H1 (cell line): ENCODE results near the gene KRT72. TPM values are rescaled to one million over a fixed set of nuclear protein-coding genes. Genes with fewer than 3 reads are reported as not detected.

Experiments
- CTCF ChIA-PET: fragments of 300-600 bp; sonication (Branson Sonifier 250); formaldehyde crosslinking; loops from one replicate; lab custom pipeline; 2021; ENCODE audit not compliant: partially characterized antibody; lab: Charles Lee
- POLR2A ChIA-PET: fragments of 300-600 bp; sonication (Branson Sonifier 250); formaldehyde crosslinking; loops from one replicate; lab custom pipeline; 2021; ENCODE audit warnings: inconsistent platforms; ENCODE audit not compliant: partially characterized antibody; lab: Charles Lee
- DNase-seq, 2 experiments: peaks; one replicate each; pipeline versions ENCODE4 v3.0.0 to v3.0.0-alpha.2; 2010 to 2022; ENCODE audit warnings: low spot score in 2 of 2, low read depth in 1 of 2, mixed read lengths in 1 of 2
- FAIRE-seq: peaks from 2 replicates; lab custom pipeline; 2011; peaks lifted over from hg19 to GRCh38; lab: Jason Lieb, UNC
- H2AFZ ChIP-seq: 2 replicates; pipeline ENCODE4 v1.8.1; 2012; ENCODE audit warnings: low read length, inconsistent platforms
- H2AK5ac ChIP-seq: 2 replicates; pipeline ENCODE4 v1.6.1; 2013; ENCODE audit warnings: low read depth, low read length
- H2BK120ac ChIP-seq: replicated peaks from 2 replicates; pipeline ENCODE3; 2013; ENCODE audit warnings: low read depth, low read length, inconsistent platforms
- H2BK12ac ChIP-seq: 2 replicates; pipeline ENCODE4 v1.6.1; 2013; ENCODE audit warnings: low read depth, low read length
- H2BK15ac ChIP-seq: 2 replicates; pipeline ENCODE4 v1.6.1; 2013; ENCODE audit warnings: low read length
- H2BK20ac ChIP-seq: 2 replicates; pipeline ENCODE4 v1.6.1; 2013; ENCODE audit warnings: low read length
- H2BK5ac ChIP-seq: 2 replicates; pipeline ENCODE4 v1.6.1; 2013; ENCODE audit warnings: low read depth, low read length
- H3K14ac ChIP-seq: 2 replicates; pipeline ENCODE4 v1.6.1; 2013; ENCODE audit warnings: inconsistent platforms; ENCODE audit not compliant: insufficient read length
- H3K18ac ChIP-seq: 2 replicates; pipeline ENCODE4 v1.6.1; 2013; ENCODE audit warnings: low read length; ENCODE audit errors: extremely low read depth
- H3K23ac ChIP-seq: 2 replicates; pipeline ENCODE4 v1.6.1; 2013; ENCODE audit warnings: inconsistent platforms; ENCODE audit not compliant: insufficient read length
- H3K23me2 ChIP-seq: 2 replicates; pipeline ENCODE4 v1.6.1; 2013; ENCODE audit warnings: low read depth, low read length
- H3K27ac ChIP-seq: 2 replicates; pipeline ENCODE4 v1.6.1; 2011; ENCODE audit warnings: low read depth, low read length, inconsistent platforms
- H3K27me3 ChIP-seq, 4 experiments: replicated peaks in 1 of 4; 1 replicate in 1 of 4; 2 replicates in 3 of 4; pipeline versions ENCODE4 v1.6.1 to v1.8.1; 2011 to 2013; ENCODE audit warnings: low read length in 3 of 4, mild to moderate bottlenecking in 3 of 4, inconsistent platforms in 2 of 4, mixed read lengths in 2 of 4, moderate library complexity in 1 of 4; ENCODE audit not compliant: control insufficient read depth in 3 of 4, insufficient read depth in 3 of 4; ENCODE audit errors: extremely low read depth in 1 of 4
- H3K36me3 ChIP-seq, 4 experiments: 2 replicates each; pipeline versions ENCODE4 v1.6.1 to v1.8.1; 2011 to 2013; ENCODE audit warnings: mild to moderate bottlenecking in 4 of 4, low read length in 3 of 4, moderate library complexity in 2 of 4, control low read depth in 1 of 4, inconsistent platforms in 1 of 4; ENCODE audit not compliant: insufficient read depth in 4 of 4, control insufficient read depth in 2 of 4
- H3K4ac ChIP-seq: replicated peaks from 2 replicates; pipeline ENCODE3; 2013; ENCODE audit warnings: low read length, low read depth, mixed read lengths, inconsistent platforms; ENCODE audit not compliant: insufficient read length
- H3K4me1 ChIP-seq, 4 experiments: replicated peaks in 1 of 4; 1 replicate in 1 of 4; 2 replicates in 3 of 4; pipeline versions ENCODE4 v1.6.1 to v1.8.1; 2011 to 2013; ENCODE audit warnings: low read length in 3 of 4, inconsistent platforms in 2 of 4, mixed read lengths in 1 of 4; ENCODE audit not compliant: insufficient read depth in 4 of 4, control insufficient read depth in 3 of 4
- H3K4me2 ChIP-seq, 2 experiments: 2 replicates each; pipeline versions ENCODE4 v1.6.1 to v1.8.1; 2011 to 2013; ENCODE audit warnings: low read depth in 2 of 2, low read length in 2 of 2, control low read depth in 1 of 2, inconsistent platforms in 1 of 2, mild to moderate bottlenecking in 1 of 2; ENCODE audit not compliant: insufficient read depth in 1 of 2
- H3K4me3 ChIP-seq, 4 experiments: fragments of 200-600, 300-600 bp in 1 of 4; sonication (generic), shearing (Covaris generic), sonication (Bioruptor Twin) in 1 of 4; 2 replicates each; pipeline versions ENCODE4 v1.5.1 to v1.8.1; 2011 to 2016; ENCODE audit warnings: low read length in 4 of 4, low read depth in 3 of 4, control low read depth in 2 of 4, inconsistent platforms in 2 of 4, mild to moderate bottlenecking in 2 of 4, mixed read lengths in 1 of 4, moderate library complexity in 1 of 4; ENCODE audit not compliant: insufficient read depth in 2 of 4; ENCODE audit errors: extremely low read depth in 1 of 4
- H3K56ac ChIP-seq: replicated peaks from 2 replicates; pipeline ENCODE3; 2013; ENCODE audit warnings: low read depth, mild to moderate bottlenecking, mixed read lengths, low read length, inconsistent platforms; ENCODE audit not compliant: insufficient read length
- H3K79me1 ChIP-seq: 2 replicates; pipeline ENCODE4 v1.6.1; 2013; ENCODE audit warnings: low read depth, low read length, control low read depth
- H3K79me2 ChIP-seq, 2 experiments: 2 replicates each; pipeline versions ENCODE4 v1.6.1 to v1.8.1; 2012 to 2013; ENCODE audit warnings: low read length in 2 of 2, mild to moderate bottlenecking in 2 of 2, inconsistent platforms in 1 of 2; ENCODE audit not compliant: insufficient read depth in 2 of 2, control insufficient read depth in 1 of 2
- H3K9ac ChIP-seq, 4 experiments: replicated peaks in 1 of 4; 1 replicate in 1 of 4; 2 replicates in 3 of 4; pipeline versions ENCODE4 v1.6.1 to v1.8.1; 2011 to 2013; ENCODE audit warnings: low read depth in 3 of 4, low read length in 3 of 4, control low read depth in 2 of 4, mild to moderate bottlenecking in 2 of 4, moderate library complexity in 2 of 4, inconsistent platforms in 1 of 4; ENCODE audit errors: extremely low read depth in 1 of 4
- H3K9me3 ChIP-seq, 2 experiments: 2 replicates each; pipeline versions ENCODE4 v1.6.1 to v1.8.1; 2012 to 2013; ENCODE audit warnings: mild to moderate bottlenecking in 2 of 2, moderate library complexity in 2 of 2, control low read depth in 1 of 2, inconsistent platforms in 1 of 2, low read depth in 1 of 2, low read length in 1 of 2, mixed read lengths in 1 of 2; ENCODE audit not compliant: insufficient read depth in 2 of 2
- H4K20me1 ChIP-seq, 2 experiments: replicated peaks in 1 of 2; 2 replicates each; pipeline versions ENCODE3 to v1.8.1; 2011 to 2013; ENCODE audit warnings: inconsistent platforms in 2 of 2, low read length in 2 of 2, mild to moderate bottlenecking in 1 of 2; ENCODE audit not compliant: insufficient read depth in 2 of 2, control insufficient read depth in 1 of 2
- H4K5ac ChIP-seq: 2 replicates; pipeline ENCODE4 v1.6.1; 2013; ENCODE audit warnings: low read length, low read depth, mixed read lengths, inconsistent platforms; ENCODE audit not compliant: insufficient read length
- H4K8ac ChIP-seq: 2 replicates; pipeline ENCODE4 v1.8.0; 2013; ENCODE audit warnings: mild to moderate bottlenecking, moderate library complexity, low read length, inconsistent platforms; ENCODE audit not compliant: insufficient read depth; ENCODE audit errors: extremely low read depth
- H4K91ac ChIP-seq: replicated peaks from 2 replicates; pipeline ENCODE3; 2013; ENCODE audit warnings: low read length, mixed read lengths, inconsistent platforms; ENCODE audit not compliant: insufficient read length
- ATF2 ChIP-seq: IDR thresholded peaks from 2 replicates; pipeline ENCODE4 v1.6.1; 2012; ENCODE audit warnings: low read length, inconsistent platforms
- CHD1 ChIP-seq: IDR thresholded peaks from 2 replicates; pipeline ENCODE4 v1.6.1; 2012; ENCODE audit warnings: low read depth, low read length, improper control_type of control experiment
- CHD2 ChIP-seq: IDR thresholded peaks from 2 replicates; pipeline ENCODE4 v1.6.1; 2012; ENCODE audit warnings: low read length, improper control_type of control experiment
- EZH2 ChIP-seq: fragments of 200-600 bp; sonication (generic); IDR thresholded peaks from 2 replicates; pipeline ENCODE4 v1.7.1; 2012; ENCODE audit warnings: low read depth, mild to moderate bottlenecking, moderate library complexity, low read length, inconsistent platforms; ENCODE audit not compliant: severe bottlenecking
- FOSL1 ChIP-seq: IDR thresholded peaks from 2 replicates; pipeline ENCODE4 v1.6.1; 2011; ENCODE audit warnings: mild to moderate bottlenecking, low read depth, low read length, moderate library complexity; ENCODE audit not compliant: insufficient read depth
- GABPA ChIP-seq: IDR thresholded peaks from 2 replicates; pipeline ENCODE4 v1.6.1; 2011; ENCODE audit warnings: mild to moderate bottlenecking, low read length, moderate library complexity, borderline replicate concordance; ENCODE audit not compliant: insufficient read depth
- MAFK ChIP-seq: IDR thresholded peaks from 2 replicates; pipeline ENCODE4 v1.6.1; 2012; ENCODE audit warnings: low read depth, mild to moderate bottlenecking, improper control_type of control experiment, low read length
- RXRA ChIP-seq: IDR thresholded peaks from 2 replicates; pipeline ENCODE4 v1.6.1; 2011; ENCODE audit warnings: low read depth, mild to moderate bottlenecking, low read length, moderate library complexity; ENCODE audit not compliant: insufficient read depth
- SP4 ChIP-seq: IDR thresholded peaks from 2 replicates; pipeline ENCODE4 v1.6.1; 2012; ENCODE audit warnings: low read length, inconsistent platforms
- TBP ChIP-seq: IDR thresholded peaks from 2 replicates; pipeline ENCODE4 v1.6.1; 2011; ENCODE audit warnings: low read depth, low read length, improper control_type of control experiment
- ZNF274 ChIP-seq: IDR thresholded peaks from 2 replicates; pipeline ENCODE4 v1.7.0; 2012; ENCODE audit warnings: low read length, borderline replicate concordance; ENCODE audit errors: extremely low read depth
- WGBS, 2 experiments: shearing (Covaris generic) in 1 of 2; methylation state at CpG; one replicate each; pipeline versions ENCODE4 v1.1.6 to v1.1.7; 2013 to 2015; ENCODE audit warnings: low lambda C conversion rate in 2 of 2, mixed read lengths in 2 of 2, inconsistent platforms in 1 of 2, low coverage in 1 of 2, missing lambda C conversion rate in 1 of 2; ENCODE audit not compliant: insufficient replicate concordance in 2 of 2, insufficient coverage in 1 of 2, insufficient read length in 1 of 2; ENCODE audit errors: extremely low coverage in 1 of 2, missing lambda C conversion rate in 1 of 2; 5-methylcytosine and 5-hydroxymethylcytosine counted together
- polyA plus RNA-seq, 7 experiments: library from polyadenylated mRNA; depleted of rRNA in 3 of 7; stranded (reverse) in 5 of 7; unstranded in 2 of 7; fragments of >200 nt in 5 of 7; fragments of 200-250 nt in 2 of 7; gene quantifications; 1 replicate in 5 of 7; 2 replicates in 1 of 7; 4 replicates in 1 of 7; pipeline versions ENCODE4 v1.2.1 to v1.2.3, GENCODE V29; 2011 to 2013; ENCODE audit warnings: missing spikeins in 2 of 7, mixed read lengths in 2 of 7
- total RNA-seq: library from RNA; stranded (reverse); fragmentation: NEBNext Ultra II Directional; extraction: Animal tissue kit (Norgen Biotek cat#: 25700); gene quantifications from 2 replicates; pipeline ENCODE4 v1.2.1, GENCODE V29; 2021

The KRT72 gene
- total and polyA plus RNA-seq, 2 of the 8 experiments (the other 6 are each of a cell fraction or from before 2014, with no cell fraction given): not detected

GRCh38 chr12:52614381-52615207 lies 13.3 kb upstream of the KRT72 start:
- H3K23me2 ChIP-seq: no peaks in the 10 kb centered on the region
- no peak overlapping the region for H3K27ac ChIP-seq
- H3K79me1 ChIP-seq: no peaks in the 10 kb centered on the region
- no peak overlapping the region for H3K9ac ChIP-seq
- no peak overlapping the region for H3K23ac ChIP-seq
- no peaks in the 10 kb centered on the region for H3K27me3 ChIP-seq
- no peak overlapping the region for H4K8ac ChIP-seq
- DNase-seq: peak in 1 of 2 experiments; percentile 16
- no peak overlapping the region for H3K4me3 ChIP-seq
- H3K14ac ChIP-seq: no peak overlapping the region
- peaks cover 0 to 3% (median 0%) of the 10 kb centered on the region in 4 experiments; a peak in 1 of 7 replicates for H3K4me1 ChIP-seq
- H3K4me2 ChIP-seq: no peak overlapping the region
- no peak overlapping the region for H3K18ac ChIP-seq
- no peaks in the 10 kb centered on the region for H3K9me3 ChIP-seq
- H2BK15ac ChIP-seq: no peak overlapping the region
- ChIA-PET POLR2A (no interaction called here), CTCF (interaction anchor here (1.0 kb wide), 2 partner anchors 92 to 255 kb away, joined by 3 read pairs; no protein-coding TSS in a partner anchor)
- no peak overlapping the region for H3K56ac ChIP-seq
- FAIRE-seq: no peak
- H4K5ac ChIP-seq: no peak overlapping the region
- no peaks in the 10 kb centered on the region for H4K20me1 ChIP-seq
- no peak overlapping the region for H2BK120ac ChIP-seq
- no peak overlapping the region for H4K91ac ChIP-seq
- no peak overlapping the region for H2AFZ ChIP-seq
- no peak overlapping the region for H2BK12ac ChIP-seq
- H2BK5ac ChIP-seq: no peak overlapping the region
- H3K36me3 ChIP-seq: no peaks in the 10 kb centered on the region
- no peaks in the 10 kb centered on the region for H3K79me2 ChIP-seq
- H2BK20ac ChIP-seq: no peak overlapping the region
- H2AK5ac ChIP-seq: no peak overlapping the region
- H3K4ac ChIP-seq: no peak overlapping the region
- 88% methylated on average over 10 of the region's 10 CpGs; no CpG with 5 or more reads in 1 of the 2 experiments for WGBS, 2 experiments
- TF ChIP-seq CHD1 (no peak), RXRA (no peak), TBP (no peak), EZH2 (no peak), CHD2 (no peak), MAFK (no peak), GABPA (no peak), ATF2 (no peak), ZNF274 (no peak), SP4 (no peak), FOSL1 (no peak)
